Effector memory CD4-positive, alpha-beta T cell (primary cell): ENCODE measurements around the gene KIF7.

Experiments used
- DNase-seq, 3 donors: peaks; one replicate each; pipeline ENCODE4 v3.0.0-alpha.2; 2020
- H3K27ac ChIP-seq: 2 replicates; pipeline ENCODE4 v1.7.0; 2013; ENCODE audit warnings: mild to moderate bottlenecking, low read length, moderate library complexity; ENCODE audit not compliant: insufficient read depth, poor library complexity, severe bottlenecking
- H3K27me3 ChIP-seq: replicated peaks from 2 replicates; pipeline ENCODE4 v1.7.0; 2013; ENCODE audit warnings: mild to moderate bottlenecking, low read length; ENCODE audit not compliant: insufficient read depth, control insufficient read depth, poor library complexity, severe bottlenecking
- H3K36me3 ChIP-seq: 2 replicates; pipeline ENCODE4 v1.7.0; 2013; ENCODE audit warnings: mild to moderate bottlenecking, low read length, moderate library complexity; ENCODE audit not compliant: control insufficient read depth, insufficient read depth
- H3K4me1 ChIP-seq: 2 replicates; pipeline ENCODE4 v1.7.0; 2013; ENCODE audit warnings: low read length, mild to moderate bottlenecking; ENCODE audit not compliant: control insufficient read depth, insufficient read depth, poor library complexity, severe bottlenecking
- H3K4me3 ChIP-seq: 2 replicates; pipeline ENCODE4 v1.7.0; 2013; ENCODE audit warnings: low read length, low read depth, mild to moderate bottlenecking; ENCODE audit not compliant: insufficient read depth, poor library complexity, severe bottlenecking
- H3K9me3 ChIP-seq: 2 replicates; pipeline ENCODE4 v1.7.0; 2013; ENCODE audit warnings: mild to moderate bottlenecking, low read length, moderate library complexity; ENCODE audit not compliant: control insufficient read depth

The KIF7 gene

DNA sequence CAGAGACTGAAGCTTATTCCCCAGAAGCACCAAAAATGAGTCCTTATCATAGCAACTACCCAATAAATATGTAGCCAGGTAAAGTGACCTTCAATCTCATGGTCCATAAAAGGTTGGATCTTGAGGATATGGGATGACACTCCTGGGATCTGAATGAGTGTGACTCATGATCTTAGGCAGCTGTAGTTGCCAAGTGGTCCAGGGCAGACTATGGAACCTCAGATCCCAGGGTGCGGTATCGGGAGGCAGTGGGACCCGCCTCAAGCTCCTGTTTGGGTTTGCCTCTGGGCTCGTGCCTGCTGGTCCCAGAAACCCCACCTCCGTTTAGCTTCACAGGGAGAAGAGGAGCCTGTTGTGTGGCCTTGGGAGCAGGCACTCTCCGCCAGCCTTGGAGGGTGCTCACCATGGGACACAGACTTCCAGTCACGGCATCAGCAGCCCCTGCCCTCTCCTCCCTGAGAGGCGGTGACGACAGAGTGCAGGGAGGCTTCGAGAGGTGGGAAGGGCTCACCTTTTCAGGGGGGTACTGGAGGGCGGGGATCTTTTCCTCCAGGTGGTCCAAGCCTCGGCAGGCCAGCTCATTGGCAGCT is 15.8 kb upstream of the KIF7 start:
- Histone ChIP-seq H3K4me3 (no peak overlapping the region), H3K27ac (no peak overlapping the region), H3K9me3 (no peaks in the 10 kb centered on the region), H3K36me3 (no peaks in the 10 kb centered on the region), H3K27me3 (no peaks in the 10 kb centered on the region), H3K4me1 (peaks cover under 1% of the 10 kb centered on the region)
- DNase-seq = no peak

GRCh38 chr15:89669941-89670340 is 14.7 kb upstream of the KIF7 start:
- H3K27ac ChIP-seq = no peak overlapping the region
- H3K9me3 ChIP-seq = no peaks in the 10 kb centered on the region
- no peak overlapping the region for H3K4me3 ChIP-seq
- peaks cover 4% of the 10 kb centered on the region for H3K4me1 ChIP-seq
- H3K27me3 ChIP-seq = no peaks in the 10 kb centered on the region
- DNase-seq = no peak
- H3K36me3 ChIP-seq = no peaks in the 10 kb centered on the region

- Histone ChIP-seq H3K27ac (no peak overlapping the region), H3K9me3 (no peaks in the 10 kb centered on the region), H3K27me3 (no peaks in the 10 kb centered on the region), H3K36me3 (no peaks in the 10 kb centered on the region), H3K4me3 (no peak overlapping the region), H3K4me1 (peaks cover 4% of the 10 kb centered on the region)
- no peak for DNase-seq
Measured at GRCh38 chr15:89669309-89669865, 14.1 kb upstream of the KIF7 start.

DNA sequence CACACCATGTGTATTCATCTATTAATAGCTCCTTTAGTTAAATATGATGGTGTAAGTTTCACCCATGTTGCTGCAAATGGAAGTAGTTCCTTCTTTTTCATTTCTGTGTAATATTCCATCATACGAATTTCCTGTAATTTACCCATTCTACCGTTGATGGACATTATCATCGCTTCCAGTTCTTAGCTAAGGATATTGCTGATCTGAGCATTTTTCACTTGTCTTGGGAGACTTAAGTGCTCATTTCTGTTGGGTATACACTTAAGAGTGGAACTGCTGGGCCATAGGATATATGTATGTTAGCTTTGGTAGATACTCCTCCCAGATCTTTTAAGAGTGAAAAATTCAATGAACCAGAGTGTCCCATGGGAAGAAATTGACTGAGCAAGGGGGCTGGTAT is 12.9 kb upstream of the KIF7 start:
- Histone ChIP-seq H3K4me3 (no peak overlapping the region), H3K27me3 (no peaks in the 10 kb centered on the region), H3K27ac (no peak overlapping the region), H3K4me1 (peaks cover 4% of the 10 kb centered on the region), H3K9me3 (no peaks in the 10 kb centered on the region), H3K36me3 (no peaks in the 10 kb centered on the region)
- no peak for DNase-seq

DNA sequence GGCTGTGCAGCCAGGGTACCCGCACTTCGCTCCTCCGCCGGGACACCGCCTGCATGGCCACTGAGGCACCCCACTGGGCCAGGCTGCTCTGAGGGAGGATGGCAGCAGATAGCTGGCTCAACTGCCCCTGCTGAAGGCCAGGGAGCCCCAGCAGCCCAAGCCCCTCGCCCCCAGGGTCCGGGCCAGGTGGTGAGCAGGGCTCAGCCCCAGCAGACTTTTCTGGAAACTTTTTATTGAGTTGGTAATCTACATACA is 12.4 kb upstream of the KIF7 start:
- Histone ChIP-seq H3K27ac (no peak overlapping the region), H3K27me3 (no peaks in the 10 kb centered on the region), H3K36me3 (no peaks in the 10 kb centered on the region), H3K4me1 (peaks cover 4% of the 10 kb centered on the region), H3K4me3 (no peak overlapping the region), H3K9me3 (no peaks in the 10 kb centered on the region)
- DNase-seq = no peak

DNA sequence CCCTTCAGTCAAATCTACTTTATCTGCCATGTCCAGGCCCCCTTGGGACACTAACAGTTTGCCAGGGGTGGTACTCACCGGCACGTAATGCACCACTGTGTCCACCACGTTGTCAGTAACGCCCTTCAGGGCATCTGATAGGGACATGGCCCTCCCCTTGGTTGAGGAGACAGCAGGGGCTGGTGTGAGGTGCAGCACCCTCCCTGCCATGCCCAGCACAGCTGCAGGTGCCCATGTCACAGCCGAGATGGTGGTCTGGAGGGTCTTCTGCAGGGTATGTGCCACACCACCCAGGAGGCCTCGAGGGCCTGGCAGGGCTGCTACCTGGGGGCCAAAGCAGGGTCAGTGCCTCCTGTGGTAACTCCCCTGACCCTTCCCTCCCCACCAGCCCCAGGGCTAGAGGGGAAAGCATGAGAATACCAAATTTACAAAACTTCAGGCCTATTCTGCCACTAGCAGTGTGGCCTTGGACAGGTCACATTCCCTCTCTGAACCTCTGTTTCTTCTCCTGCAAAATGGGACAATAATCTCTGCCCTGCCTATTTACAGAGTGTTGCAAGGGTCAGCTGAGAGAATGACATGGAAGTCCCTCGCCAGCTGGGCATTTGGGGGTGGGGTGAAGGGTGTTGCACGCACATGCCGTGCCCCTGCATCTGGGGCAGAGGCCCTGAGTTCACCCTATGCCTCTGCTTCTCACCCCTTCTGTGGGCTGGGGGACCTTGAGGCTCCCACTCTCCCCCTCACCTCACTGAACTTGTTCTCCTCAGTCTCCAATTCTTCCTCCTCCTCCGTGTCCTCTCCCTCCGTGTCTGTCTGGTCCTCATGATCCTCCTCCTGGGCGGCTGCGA is 11.8 kb upstream of the KIF7 start:
- Histone ChIP-seq H3K36me3 (no peaks in the 10 kb centered on the region), H3K27ac (no peak overlapping the region)
- no peak for DNase-seq

DNA sequence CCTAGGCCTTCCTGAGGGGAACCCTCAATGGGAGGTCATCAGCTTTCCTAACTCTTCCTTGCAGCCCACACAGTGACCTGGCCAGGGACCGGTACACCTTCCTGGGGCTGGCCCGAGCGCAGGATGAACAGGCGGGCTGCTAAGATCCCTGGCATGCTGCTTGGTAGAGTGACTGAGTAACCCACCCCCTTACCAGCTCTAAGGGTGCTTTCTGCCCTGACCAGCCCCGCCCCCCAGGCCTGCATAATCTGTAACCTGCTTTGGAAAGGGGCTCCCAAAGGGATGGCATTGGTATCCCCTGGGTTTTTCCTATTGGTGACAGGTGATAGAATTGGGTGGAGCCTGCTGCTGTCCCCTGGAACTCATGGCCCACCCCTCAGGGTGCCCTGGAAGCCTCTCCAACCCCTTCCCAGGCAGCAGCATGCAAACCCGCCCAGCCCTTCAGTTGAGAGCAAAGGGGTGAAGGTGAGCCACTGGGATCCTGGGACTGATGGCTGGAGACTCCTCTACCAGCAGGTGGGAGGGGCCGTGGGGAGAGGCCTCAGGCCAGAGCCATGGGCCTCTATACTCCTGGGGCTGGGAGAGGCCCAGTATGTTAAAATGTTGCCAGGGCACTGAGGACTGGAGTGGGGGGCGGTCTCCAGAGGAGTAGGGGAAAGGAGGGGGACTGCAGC is 11.1 kb upstream of the KIF7 start:
- H3K9me3 ChIP-seq = no peaks in the 10 kb centered on the region
- peaks cover 4% of the 10 kb centered on the region for H3K4me1 ChIP-seq
- no peak overlapping the region for H3K4me3 ChIP-seq
- H3K27ac ChIP-seq = no peak overlapping the region
- H3K27me3 ChIP-seq = no peaks in the 10 kb centered on the region
- H3K36me3 ChIP-seq = no peaks in the 10 kb centered on the region
- DNase-seq = no peak

More for the DNA sequence above, 11.8 kb upstream of the KIF7 start:
- Histone ChIP-seq H3K4me1 (peaks cover 4% of the 10 kb centered on the region), H3K9me3 (no peaks in the 10 kb centered on the region), H3K4me3 (no peak overlapping the region), H3K27me3 (no peaks in the 10 kb centered on the region)

DNA sequence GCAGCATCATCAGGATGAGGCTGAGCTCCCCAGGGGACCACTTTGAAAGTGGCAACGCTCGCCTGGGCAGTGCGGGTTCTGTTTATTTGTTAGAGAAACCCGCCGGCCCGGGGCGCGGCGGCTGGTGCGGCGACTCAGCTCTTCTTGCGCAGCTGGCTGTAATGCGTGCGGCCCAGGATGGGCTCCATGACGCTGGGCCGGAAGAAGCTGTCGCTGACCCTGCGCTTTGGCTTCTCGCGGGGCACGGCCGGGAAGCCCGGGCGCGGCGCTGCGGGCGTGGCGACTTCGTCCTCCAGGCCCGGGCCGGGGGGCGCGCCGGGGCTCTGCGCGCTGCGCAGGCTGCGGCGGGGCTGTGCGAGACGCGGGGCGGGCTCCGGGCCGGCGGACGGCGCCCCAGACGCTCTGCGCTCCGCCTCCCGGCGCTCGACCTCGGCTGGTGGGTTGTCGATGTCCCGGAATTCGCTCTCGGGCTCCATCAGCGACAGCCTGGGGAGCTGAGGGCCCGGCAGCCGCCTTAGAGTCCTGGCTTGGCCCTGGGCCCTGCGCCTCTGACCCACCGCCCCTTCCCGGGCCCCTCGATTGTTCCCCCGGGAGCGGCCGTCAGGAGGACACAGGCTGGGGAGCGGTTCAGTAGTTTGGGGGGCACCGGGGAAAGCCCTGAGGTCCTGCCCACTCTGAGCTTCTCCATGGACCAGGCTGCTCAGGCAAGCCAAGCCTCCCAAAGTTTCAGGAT is 10.3 kb upstream of the KIF7 start:
- no peak overlapping the region for H3K27ac ChIP-seq

DNA sequence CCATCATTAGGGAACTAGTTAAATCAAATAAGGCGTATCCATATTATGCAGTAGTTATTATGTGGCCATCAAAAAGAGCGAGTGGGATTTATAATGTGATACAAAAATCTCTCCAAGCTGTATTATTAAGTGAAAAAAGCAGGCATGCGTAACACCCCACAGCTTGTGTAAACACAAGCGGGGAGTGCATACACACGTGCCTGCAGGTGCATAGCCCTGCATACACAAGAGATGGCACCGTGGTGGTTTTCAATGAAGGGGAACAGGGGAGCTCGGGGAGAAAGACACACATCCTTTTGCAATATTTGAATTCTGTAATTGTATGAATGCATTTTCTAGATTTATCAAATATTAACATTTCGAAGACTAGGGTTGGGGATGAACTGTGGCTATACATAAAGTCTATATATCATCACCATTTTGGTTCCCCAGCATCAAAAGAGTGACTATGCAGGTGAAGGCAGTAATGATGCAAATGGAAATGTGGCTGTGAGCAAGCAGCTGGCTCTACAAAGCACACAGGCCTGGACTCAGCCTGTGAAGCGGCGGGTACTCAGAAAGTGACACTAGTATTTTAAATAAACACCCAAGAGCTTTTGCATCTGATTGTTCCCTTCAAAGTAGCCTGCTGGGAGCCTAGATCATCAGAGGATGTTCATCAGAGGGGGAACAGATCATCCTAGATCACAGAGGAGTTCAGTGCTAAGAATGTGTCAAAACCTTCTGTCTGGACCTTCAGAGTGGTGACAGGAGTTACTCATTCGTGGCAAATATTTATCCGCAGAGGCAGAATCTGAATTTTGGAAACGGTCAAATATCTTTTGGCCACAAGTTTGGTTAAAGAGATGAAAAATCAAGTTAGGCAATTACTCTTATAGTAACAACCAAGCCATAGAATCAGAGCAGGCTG is 9.4 kb upstream of the KIF7 start:
- no peak for DNase-seq
- Histone ChIP-seq H3K9me3 (no peaks in the 10 kb centered on the region), H3K27me3 (no peaks in the 10 kb centered on the region), H3K4me3 (no peak overlapping the region), H3K27ac (no peak overlapping the region), H3K4me1 (peaks cover 4% of the 10 kb centered on the region), H3K36me3 (no peaks in the 10 kb centered on the region)

More for the DNA sequence above, 10.3 kb upstream of the KIF7 start:
- no peaks in the 10 kb centered on the region for H3K9me3 ChIP-seq
- H3K27me3 ChIP-seq = no peaks in the 10 kb centered on the region
- DNase-seq = no peak
- no peaks in the 10 kb centered on the region for H3K36me3 ChIP-seq
- peaks cover 4% of the 10 kb centered on the region for H3K4me1 ChIP-seq
- H3K4me3 ChIP-seq = no peak overlapping the region
